Mammary epithelial cell (primary cell): ENCODE results near the gene CRIM1.

Source experiments
- CTCF ChIP-seq, 2 donors: IDR thresholded peaks in 1 of 2; conservative IDR thresholded peaks in 1 of 2; 2 replicates each; pipeline ENCODE4 v1.5.1; 2011 to 2012; ENCODE audit warnings: inconsistent platforms in 2 of 2, low read length in 2 of 2, mild to moderate bottlenecking in 2 of 2, control low read depth in 1 of 2, low read depth in 1 of 2; ENCODE audit not compliant: insufficient read depth in 1 of 2; ENCODE audit errors: extremely low read depth in 1 of 2
- EZH2 ChIP-seq: IDR thresholded peaks from 2 replicates; pipeline ENCODE4 v1.6.1; 2012; ENCODE audit warnings: low read length, inconsistent platforms, borderline replicate concordance

- TF ChIP-seq CTCF (conservative IDR thresholded peaks at IDR 0.05 in 1 of 2, IDR thresholded peaks at IDR 0.05 in 1 of 2; ENCODE audit: extremely low read depth in 1 of 2, insufficient read depth in 1 of 2, low read depth in 1 of 2, low read length in 2 of 2) (no peak), EZH2 (no peak)
Measured at GRCh38 chr2:36464006-36464721, 108.6 kb downstream of the CRIM1 start.
